ENCODE measurements around the gene MAPK8IP3.

GRCh38 chr16:1749152-1750117, 43.4 kb downstream of the MAPK8IP3 start:
- TF ChIP-seq CTCF (IDR thresholded peaks at IDR 0.05; ENCODE audit: low read depth, low read length, poor library complexity, severe bottlenecking) (no peak), EZH2phosphoT487 (IDR thresholded peaks at IDR 0.05; ENCODE audit: borderline replicate concordance, low read length) (no peak)

Measured in DOHH2 (cell line).